ENCODE data around the gene CCDC92. TPM values are rescaled to one million over a fixed set of nuclear protein-coding genes. Genes with fewer than 3 reads are reported as not detected.

CCDC92 gene
- total and polyA plus RNA-seq, 5 donors from 2014 or later: 12.9 to 24.1 (median 19.5) TPM

GRCh38 chr12:123936471-123936870, 36.2 kb downstream of the CCDC92 start:
- H3K9me3 Mint-ChIP-seq: peaks cover 0 to 1% (median 0%) of the 10 kb centered on the region in 7 donors
- no peak overlapping the region for H3K4me3 ChIP-seq (ENCODE audit: low read depth, low read length)
- peaks cover 6 to 42% (median 23%) of the 10 kb centered on the region in 4 donors for H3K4me1 Mint-ChIP-seq
- peaks cover 8% of the 10 kb centered on the region for H3K27me3 ChIP-seq (ENCODE audit: control insufficient read depth, insufficient read depth, low read length)
- peaks cover 24% of the 10 kb centered on the region for H3K36me3 Mint-ChIP-seq
- ATAC-seq (ENCODE audit: low read depth in 2 of 2) (no peak), DNase-seq (no peak)
- peaks cover 6% of the 10 kb centered on the region for H3K27me3 Mint-ChIP-seq
- H3K27ac Mint-ChIP-seq: peak overlapping the region; percentile 26 to 86 (median 48)
- H3K9me3 ChIP-seq (ENCODE audit: control insufficient read depth in 2 of 2, low read length in 2 of 2): no peaks in the 10 kb centered on the region
- peaks cover 22% of the 10 kb centered on the region for H3K4me1 ChIP-seq (ENCODE audit: control insufficient read depth, insufficient read depth, low read length, poor library complexity, severe bottlenecking)
- H3K27ac ChIP-seq (ENCODE audit: insufficient read depth, low read length, poor library complexity, severe bottlenecking): no peak overlapping the region
- peaks cover 6% of the 10 kb centered on the region for H3K36me3 ChIP-seq (ENCODE audit: control insufficient read depth, insufficient read depth, low read length)
- H3K4me3 Mint-ChIP-seq: peak overlapping the region in 2 of 4 donors; percentile 70 to 80

GRCh38 chr12:123935956-123936355, 36.7 kb downstream of the CCDC92 start:
- Histone ChIP-seq H3K4me3 (ENCODE audit: low read depth, low read length) (no peak overlapping the region), H3K4me1 (ENCODE audit: control insufficient read depth, insufficient read depth, low read length, poor library complexity, severe bottlenecking) (peaks cover 23% of the 10 kb centered on the region), H3K27ac (ENCODE audit: insufficient read depth, low read length, poor library complexity, severe bottlenecking) (no peak overlapping the region), H3K9me3 (ENCODE audit: control insufficient read depth in 2 of 2, low read length in 2 of 2) (no peaks in the 10 kb centered on the region), H3K36me3 (ENCODE audit: control insufficient read depth, insufficient read depth, low read length) (peaks cover 2% of the 10 kb centered on the region), H3K27me3 (ENCODE audit: control insufficient read depth, insufficient read depth, low read length) (peaks cover 8% of the 10 kb centered on the region)
- peak overlapping the region in 2 of 4 donors; percentile 70 to 80 for H3K4me3 Mint-ChIP-seq
- no peak for ATAC-seq (ENCODE audit: low read depth in 2 of 2)
- DNase-seq: no peak
- peaks cover 22% of the 10 kb centered on the region for H3K36me3 Mint-ChIP-seq
- H3K27ac Mint-ChIP-seq: peak overlapping the region in 2 of 3 donors; percentile 32 to 48
- peaks cover 6 to 45% (median 23%) of the 10 kb centered on the region in 4 donors for H3K4me1 Mint-ChIP-seq
- peaks cover 0 to 1% (median 0%) of the 10 kb centered on the region in 7 donors for H3K9me3 Mint-ChIP-seq
- peaks cover 6% of the 10 kb centered on the region for H3K27me3 Mint-ChIP-seq

GRCh38 chr12:123934829-123935228, 37.8 kb downstream of the CCDC92 start:
- Histone ChIP-seq H3K4me1 (ENCODE audit: control insufficient read depth, insufficient read depth, low read length, poor library complexity, severe bottlenecking) (peaks cover 23% of the 10 kb centered on the region), H3K27ac (ENCODE audit: insufficient read depth, low read length, poor library complexity, severe bottlenecking) (no peak overlapping the region), H3K9me3 (ENCODE audit: control insufficient read depth in 2 of 2, low read length in 2 of 2) (no peaks in the 10 kb centered on the region), H3K27me3 (ENCODE audit: control insufficient read depth, insufficient read depth, low read length) (peaks cover 10% of the 10 kb centered on the region), H3K4me3 (ENCODE audit: low read depth, low read length) (no peak overlapping the region), H3K36me3 (ENCODE audit: control insufficient read depth, insufficient read depth, low read length) (peaks cover 2% of the 10 kb centered on the region)
- DNase-seq (no peak), ATAC-seq (ENCODE audit: low read depth in 2 of 2) (no peak)
- Mint-ChIP-seq H3K27me3 (peaks cover 11% of the 10 kb centered on the region), H3K4me3 (no peak overlapping the region), H3K36me3 (peaks cover 18% of the 10 kb centered on the region), H3K4me1 (peaks cover 6 to 43% (median 23%) of the 10 kb centered on the region in 4 donors), H3K27ac (no peak overlapping the region), H3K9me3 (peaks cover 0 to 1% (median 0%) of the 10 kb centered on the region in 7 donors)

GRCh38 chr12:123934016-123934620, 38.5 kb downstream of the CCDC92 start:
- H3K4me3 ChIP-seq (ENCODE audit: low read depth, low read length): no peak overlapping the region
- H3K27ac Mint-ChIP-seq: no peak overlapping the region

GRCh38 chr12:123933214-123933613, 39.4 kb downstream of the CCDC92 start:
- H3K4me3 Mint-ChIP-seq: no peak overlapping the region
- Histone ChIP-seq H3K36me3 (ENCODE audit: control insufficient read depth, insufficient read depth, low read length) (peaks cover 2% of the 10 kb centered on the region), H3K9me3 (ENCODE audit: control insufficient read depth in 2 of 2, low read length in 2 of 2) (no peaks in the 10 kb centered on the region), H3K27ac (ENCODE audit: insufficient read depth, low read length, poor library complexity, severe bottlenecking) (no peak overlapping the region), H3K4me1 (ENCODE audit: control insufficient read depth, insufficient read depth, low read length, poor library complexity, severe bottlenecking) (peaks cover 17% of the 10 kb centered on the region), H3K4me3 (ENCODE audit: low read depth, low read length) (no peak overlapping the region), H3K27me3 (ENCODE audit: control insufficient read depth, insufficient read depth, low read length) (peaks cover 10% of the 10 kb centered on the region)
- H3K27me3 Mint-ChIP-seq: peaks cover 11% of the 10 kb centered on the region
- no peak overlapping the region for H3K27ac Mint-ChIP-seq
- ATAC-seq (ENCODE audit: low read depth in 2 of 2) (no peak), DNase-seq (no peak)
- H3K9me3 Mint-ChIP-seq: peaks cover 0 to 1% (median 0%) of the 10 kb centered on the region in 7 donors
- H3K36me3 Mint-ChIP-seq: peaks cover 11% of the 10 kb centered on the region
- H3K4me1 Mint-ChIP-seq: peaks cover 6 to 33% (median 17%) of the 10 kb centered on the region in 4 donors

More at GRCh38 chr12:123934016-123934620, 38.5 kb downstream of the CCDC92 start:
- Histone ChIP-seq H3K9me3 (ENCODE audit: control insufficient read depth in 2 of 2, low read length in 2 of 2) (no peaks in the 10 kb centered on the region), H3K27ac (ENCODE audit: insufficient read depth, low read length, poor library complexity, severe bottlenecking) (no peak overlapping the region), H3K27me3 (ENCODE audit: control insufficient read depth, insufficient read depth, low read length) (peaks cover 10% of the 10 kb centered on the region), H3K36me3 (ENCODE audit: control insufficient read depth, insufficient read depth, low read length) (peaks cover 2% of the 10 kb centered on the region), H3K4me1 (ENCODE audit: control insufficient read depth, insufficient read depth, low read length, poor library complexity, severe bottlenecking) (peaks cover 23% of the 10 kb centered on the region)
- Mint-ChIP-seq H3K4me1 (peaks cover 6 to 42% (median 23%) of the 10 kb centered on the region in 4 donors), H3K27me3 (peaks cover 11% of the 10 kb centered on the region), H3K36me3 (peaks cover 18% of the 10 kb centered on the region), H3K9me3 (peaks cover 0 to 1% (median 0%) of the 10 kb centered on the region in 7 donors), H3K4me3 (no peak overlapping the region)
- no peak for DNase-seq
- ATAC-seq (ENCODE audit: low read depth in 2 of 2): no peak

- Histone ChIP-seq H3K36me3 (ENCODE audit: control insufficient read depth, insufficient read depth, low read length) (no peaks in the 10 kb centered on the region), H3K9me3 (ENCODE audit: control insufficient read depth in 2 of 2, low read length in 2 of 2) (no peaks in the 10 kb centered on the region), H3K4me1 (ENCODE audit: control insufficient read depth, insufficient read depth, low read length, poor library complexity, severe bottlenecking) (peaks cover 7% of the 10 kb centered on the region), H3K4me3 (ENCODE audit: low read depth, low read length) (peak overlapping the region; percentile 44), H3K27me3 (ENCODE audit: control insufficient read depth, insufficient read depth, low read length) (peaks cover 10% of the 10 kb centered on the region), H3K27ac (ENCODE audit: insufficient read depth, low read length, poor library complexity, severe bottlenecking) (no peak overlapping the region)
- H3K9me3 Mint-ChIP-seq: no peaks in the 10 kb centered on the region
- DNase-seq (peak in 2 of 3 donors; percentile 42 to 48), ATAC-seq (ENCODE audit: low read depth in 2 of 2) (peak; percentile 70 to 74)
- peak overlapping the region; percentile 36 to 79 (median 61) for H3K4me3 Mint-ChIP-seq
- peak overlapping the region in 2 of 3 donors; percentile 26 to 67 for H3K27ac Mint-ChIP-seq
- H3K27me3 Mint-ChIP-seq: peaks cover 15% of the 10 kb centered on the region
- peaks cover 6% of the 10 kb centered on the region for H3K36me3 Mint-ChIP-seq
- H3K4me1 Mint-ChIP-seq: peaks cover 0 to 23% (median 11%) of the 10 kb centered on the region in 4 donors
These were observed 40.8 kb downstream of the CCDC92 start for GRCh38 chr12:123931686-123932321.

GRCh38 chr12:123929946-123930583, 42.6 kb downstream of the CCDC92 start:
- Histone ChIP-seq H3K36me3 (ENCODE audit: control insufficient read depth, insufficient read depth, low read length) (no peaks in the 10 kb centered on the region), H3K9me3 (ENCODE audit: control insufficient read depth in 2 of 2, low read length in 2 of 2) (no peaks in the 10 kb centered on the region), H3K27ac (ENCODE audit: insufficient read depth, low read length, poor library complexity, severe bottlenecking) (no peak overlapping the region), H3K27me3 (ENCODE audit: control insufficient read depth, insufficient read depth, low read length) (peaks cover 10% of the 10 kb centered on the region), H3K4me1 (ENCODE audit: control insufficient read depth, insufficient read depth, low read length, poor library complexity, severe bottlenecking) (peaks cover 7% of the 10 kb centered on the region), H3K4me3 (ENCODE audit: low read depth, low read length) (no peak overlapping the region)
- Mint-ChIP-seq H3K36me3 (no peaks in the 10 kb centered on the region), H3K9me3 (no peaks in the 10 kb centered on the region), H3K27ac (no peak overlapping the region), H3K27me3 (peaks cover 17% of the 10 kb centered on the region), H3K4me3 (no peak overlapping the region), H3K4me1 (peaks cover 0 to 16% (median 11%) of the 10 kb centered on the region in 4 donors)
- no peak for ATAC-seq (ENCODE audit: low read depth in 2 of 2)
- DNase-seq: no peak

Measured in CD4-positive, CD25-positive, alpha-beta regulatory T cell (primary cell).